WTC11 (cell line): ENCODE results near the gene PRKAR2A. TPM values are rescaled to one million over a fixed set of nuclear protein-coding genes. Genes with fewer than 3 reads are reported as not detected.

ENCODE experiments used
- ATAC-seq: fragments of 200-7000 bp; cut with Tn5 transposase; 2 replicates; pipeline ENCODE4 v1.10.0; 2021; ENCODE audit warnings: mild to moderate bottlenecking, moderate library complexity
- CTCF ChIA-PET: fragments of 300-600 bp; sonication (Branson Sonifier 250); formaldehyde crosslinking; loops from one replicate; lab custom pipeline; 2021; ENCODE audit warnings: antibody characterized with exemption; lab: Charles Lee
- POLR2A ChIA-PET: fragments of 350-600 bp; sonication (Branson Sonifier 250); formaldehyde crosslinking; loops from one replicate; lab custom pipeline; 2021; ENCODE audit warnings: antibody characterized with exemption; lab: Charles Lee
- DNase-seq: peaks from one replicate; pipeline ENCODE4 v3.0.0; 2021; ENCODE audit warnings: low spot score
- H3K27ac Mint-ChIP-seq: 2 replicates; pipeline ENCODE4 v1.8.0; 2021; ENCODE audit warnings: mixed read lengths
- H3K27me3 Mint-ChIP-seq: 2 replicates; pipeline ENCODE4 v1.8.0; 2021; ENCODE audit warnings: low read depth, mild to moderate bottlenecking, moderate library complexity, mixed read lengths
- H3K36me3 Mint-ChIP-seq: 2 replicates; pipeline ENCODE4 v1.8.0; 2021; ENCODE audit warnings: mixed read lengths
- H3K4me1 Mint-ChIP-seq: 2 replicates; pipeline ENCODE4 v1.8.0; 2022; ENCODE audit warnings: mixed read lengths
- H3K4me3 Mint-ChIP-seq: 2 replicates; pipeline ENCODE4 v1.8.0; 2021; ENCODE audit warnings: mild to moderate bottlenecking, moderate library complexity, mixed read lengths
- H3K9me3 Mint-ChIP-seq: 2 replicates; pipeline ENCODE4 v1.8.0; 2021; ENCODE audit warnings: mixed read lengths
- CREM ChIP-seq: sonication (generic); formaldehyde crosslinking; IDR thresholded peaks from 2 replicates; pipeline ENCODE4 v1.8.1; 2022; ENCODE audit warnings: mild to moderate bottlenecking, missing genetic modification reagents, moderate library complexity
- E2F5 ChIP-seq: sonication (generic); formaldehyde crosslinking; IDR thresholded peaks from 2 replicates; pipeline ENCODE4 v1.8.1; 2022; ENCODE audit warnings: mild to moderate bottlenecking, moderate library complexity, missing genetic modification reagents
- ELF4 ChIP-seq: sonication (generic); formaldehyde crosslinking; IDR thresholded peaks from 2 replicates; pipeline ENCODE4 v1.8.1; 2022; ENCODE audit warnings: low read depth, mild to moderate bottlenecking, moderate library complexity, missing genetic modification reagents
- EMX1 ChIP-seq: fragments of 250-450 bp; sonication (Bioruptor Pico); IDR thresholded peaks from 2 replicates; pipeline ENCODE4 v1.8.0; 2021; ENCODE audit warnings: mild to moderate bottlenecking
- GABPB1 ChIP-seq: sonication (generic); formaldehyde crosslinking; IDR thresholded peaks from 2 replicates; pipeline ENCODE4 v1.8.1; 2023; ENCODE audit warnings: mild to moderate bottlenecking, missing genetic modification reagents
- GRHL2 ChIP-seq: fragments of 250-450 bp; sonication (Bioruptor Pico); IDR thresholded peaks from 2 replicates; pipeline ENCODE4 v1.8.0; 2022; ENCODE audit warnings: mild to moderate bottlenecking, moderate library complexity; ENCODE audit not compliant: insufficient replicate concordance, severe bottlenecking
- JAZF1 ChIP-seq: fragments of 250-450 bp; sonication (Bioruptor Pico); IDR thresholded peaks from 2 replicates; pipeline ENCODE4 v1.9.0; 2021; ENCODE audit warnings: moderate library complexity, mild to moderate bottlenecking, inconsistent platforms
- MYBL2 ChIP-seq: sonication (generic); formaldehyde crosslinking; IDR thresholded peaks from 2 replicates; pipeline ENCODE4 v1.8.1; 2023; ENCODE audit warnings: mild to moderate bottlenecking, moderate library complexity, missing genetic modification reagents
- NFATC4 ChIP-seq: fragments of 250-450 bp; sonication (Bioruptor Pico); IDR thresholded peaks from 2 replicates; pipeline ENCODE4 v1.9.0; 2021; ENCODE audit warnings: mild to moderate bottlenecking
- NR1H2 ChIP-seq: sonication (generic); formaldehyde crosslinking; IDR thresholded peaks from 2 replicates; pipeline ENCODE4 v1.9.0; 2021; ENCODE audit warnings: mild to moderate bottlenecking, moderate library complexity, missing genetic modification reagents
- OVOL2 ChIP-seq: fragments of 250-450 bp; sonication (Bioruptor Pico); IDR thresholded peaks from 2 replicates; pipeline ENCODE4 v1.9.0; 2021; ENCODE audit warnings: mild to moderate bottlenecking, borderline replicate concordance
- PRRX2 ChIP-seq: fragments of 250-450 bp; sonication (Bioruptor Pico); IDR thresholded peaks from 2 replicates; pipeline ENCODE4 v1.8.0; 2021; ENCODE audit warnings: mild to moderate bottlenecking
- TEAD4 ChIP-seq: sonication (generic); formaldehyde crosslinking; IDR thresholded peaks from 2 replicates; pipeline ENCODE4 v1.8.0; 2022; ENCODE audit warnings: mild to moderate bottlenecking, missing genetic modification reagents
- ZBTB43 ChIP-seq: sonication (generic); formaldehyde crosslinking; IDR thresholded peaks from 2 replicates; pipeline ENCODE4 v1.8.1; 2023; ENCODE audit warnings: mild to moderate bottlenecking, missing genetic modification reagents
- ZNF232 ChIP-seq: sonication (generic); formaldehyde crosslinking; IDR thresholded peaks from 2 replicates; pipeline ENCODE4 v1.8.0; 2022; ENCODE audit warnings: mild to moderate bottlenecking, missing genetic modification reagents
- total RNA-seq: library from RNA; stranded (reverse); gene quantifications from 3 replicates; pipeline ENCODE4 v1.2.3, GENCODE V29; 2021
- TF ChIP-seq, protein P1 (sequence below): sonication (generic); formaldehyde crosslinking; IDR thresholded peaks from 2 replicates; pipeline ENCODE4 v1.8.1; 2022; ENCODE audit warnings: missing genetic modification reagents, borderline replicate concordance
- TF ChIP-seq, protein P2 (sequence below): sonication (generic); formaldehyde crosslinking; IDR thresholded peaks from 2 replicates; pipeline ENCODE4 v1.8.1; 2022; ENCODE audit warnings: mild to moderate bottlenecking, missing genetic modification reagents, moderate library complexity, borderline replicate concordance
- TF ChIP-seq, protein P3 (sequence below): fragments of 250-450 bp; sonication (Bioruptor Pico); IDR thresholded peaks from 2 replicates; pipeline ENCODE4 v2.1.2; 2022; ENCODE audit warnings: mild to moderate bottlenecking, moderate library complexity
- TF ChIP-seq, protein P4 (sequence below): sonication (generic); formaldehyde crosslinking; conservative IDR thresholded peaks from 2 replicates; pipeline ENCODE4 v1.8.1; 2022; ENCODE audit warnings: mild to moderate bottlenecking, missing genetic modification reagents

PRKAR2A gene
- total RNA-seq, 1 experiment from 2014 or later: 57.2 TPM

- no peak for DNase-seq
- Mint-ChIP-seq H3K4me1 (no peaks in the 10 kb centered on the region), H3K27me3 (no peaks in the 10 kb centered on the region), H3K36me3 (no peaks in the 10 kb centered on the region), H3K9me3 (no peaks in the 10 kb centered on the region), H3K27ac (no peak overlapping the region), H3K4me3 (no peak overlapping the region)
- TF ChIP-seq, protein P1, sequence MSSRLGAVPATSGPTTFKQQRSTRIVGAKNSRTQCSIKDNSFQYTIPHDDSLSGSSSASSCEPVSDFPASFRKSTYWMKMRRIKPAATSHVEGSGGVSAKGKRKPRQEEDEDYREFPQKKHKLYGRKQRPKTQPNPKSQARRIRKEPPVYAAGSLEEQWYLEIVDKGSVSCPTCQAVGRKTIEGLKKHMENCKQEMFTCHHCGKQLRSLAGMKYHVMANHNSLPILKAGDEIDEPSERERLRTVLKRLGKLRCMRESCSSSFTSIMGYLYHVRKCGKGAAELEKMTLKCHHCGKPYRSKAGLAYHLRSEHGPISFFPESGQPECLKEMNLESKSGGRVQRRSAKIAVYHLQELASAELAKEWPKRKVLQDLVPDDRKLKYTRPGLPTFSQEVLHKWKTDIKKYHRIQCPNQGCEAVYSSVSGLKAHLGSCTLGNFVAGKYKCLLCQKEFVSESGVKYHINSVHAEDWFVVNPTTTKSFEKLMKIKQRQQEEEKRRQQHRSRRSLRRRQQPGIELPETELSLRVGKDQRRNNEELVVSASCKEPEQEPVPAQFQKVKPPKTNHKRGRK (CRISPR knock-in tag): no peak
- TF ChIP-seq TEAD4 (CRISPR knock-in tag) (no peak), ZBTB43 (CRISPR knock-in tag) (no peak), JAZF1 (CRISPR knock-in tag) (no peak), ZNF232 (CRISPR knock-in tag) (no peak), ELF4 (CRISPR knock-in tag) (no peak), MYBL2 (CRISPR knock-in tag) (no peak), OVOL2 (no peak), E2F5 (no peak), GRHL2 (CRISPR knock-in tag) (no peak), GABPB1 (CRISPR knock-in tag) (no peak), EMX1 (CRISPR knock-in tag) (no peak)
- TF ChIP-seq, protein P2, sequence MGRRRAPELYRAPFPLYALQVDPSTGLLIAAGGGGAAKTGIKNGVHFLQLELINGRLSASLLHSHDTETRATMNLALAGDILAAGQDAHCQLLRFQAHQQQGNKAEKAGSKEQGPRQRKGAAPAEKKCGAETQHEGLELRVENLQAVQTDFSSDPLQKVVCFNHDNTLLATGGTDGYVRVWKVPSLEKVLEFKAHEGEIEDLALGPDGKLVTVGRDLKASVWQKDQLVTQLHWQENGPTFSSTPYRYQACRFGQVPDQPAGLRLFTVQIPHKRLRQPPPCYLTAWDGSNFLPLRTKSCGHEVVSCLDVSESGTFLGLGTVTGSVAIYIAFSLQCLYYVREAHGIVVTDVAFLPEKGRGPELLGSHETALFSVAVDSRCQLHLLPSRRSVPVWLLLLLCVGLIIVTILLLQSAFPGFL (CRISPR knock-in tag): no peak
- TF ChIP-seq, protein P3, sequence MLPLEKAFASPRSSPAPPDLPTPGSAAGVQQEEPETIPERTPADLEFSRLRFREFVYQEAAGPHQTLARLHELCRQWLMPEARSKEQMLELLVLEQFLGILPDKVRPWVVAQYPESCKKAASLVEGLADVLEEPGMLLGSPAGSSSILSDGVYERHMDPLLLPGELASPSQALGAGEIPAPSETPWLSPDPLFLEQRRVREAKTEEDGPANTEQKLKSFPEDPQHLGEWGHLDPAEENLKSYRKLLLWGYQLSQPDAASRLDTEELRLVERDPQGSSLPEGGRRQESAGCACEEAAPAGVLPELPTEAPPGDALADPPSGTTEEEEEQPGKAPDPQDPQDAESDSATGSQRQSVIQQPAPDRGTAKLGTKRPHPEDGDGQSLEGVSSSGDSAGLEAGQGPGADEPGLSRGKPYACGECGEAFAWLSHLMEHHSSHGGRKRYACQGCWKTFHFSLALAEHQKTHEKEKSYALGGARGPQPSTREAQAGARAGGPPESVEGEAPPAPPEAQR (CRISPR knock-in tag): no peak
- TF ChIP-seq, protein P4, sequence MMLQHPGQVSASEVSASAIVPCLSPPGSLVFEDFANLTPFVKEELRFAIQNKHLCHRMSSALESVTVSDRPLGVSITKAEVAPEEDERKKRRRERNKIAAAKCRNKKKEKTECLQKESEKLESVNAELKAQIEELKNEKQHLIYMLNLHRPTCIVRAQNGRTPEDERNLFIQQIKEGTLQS (CRISPR knock-in tag): no peak
- no peak for ATAC-seq
- ChIA-PET CTCF (no interaction called here), POLR2A (no interaction called here)
These were observed 11.0 kb upstream of the PRKAR2A start for GRCh38 chr3:48858709-48859108.

DNA sequence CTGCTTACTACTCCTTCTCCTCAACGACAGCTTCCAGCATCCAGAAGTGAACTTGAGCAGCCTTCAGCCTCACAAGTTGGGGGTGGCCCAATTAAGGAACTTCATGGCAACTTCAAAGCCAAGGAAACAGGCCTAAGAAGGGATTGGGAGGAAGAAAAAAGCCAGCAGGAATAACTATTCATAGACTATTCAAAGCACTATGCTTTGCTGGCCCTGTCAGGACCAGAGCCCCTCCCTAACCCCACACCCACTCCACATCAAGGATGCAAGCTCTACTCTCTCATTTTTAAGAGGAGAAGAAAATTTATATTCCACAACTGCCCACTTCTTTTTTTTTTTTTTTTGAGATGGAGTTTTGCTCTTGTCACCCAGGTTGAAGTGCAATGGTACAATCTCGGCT is 10.0 kb upstream of the PRKAR2A start:
- no peaks in the 10 kb centered on the region for H3K27me3 Mint-ChIP-seq
- ATAC-seq: no peak
- POLR2A ChIA-PET: no interaction called here
- no peak overlapping the region for H3K4me3 Mint-ChIP-seq
- no peak overlapping the region for H3K27ac Mint-ChIP-seq
- TF ChIP-seq NFATC4 (CRISPR knock-in tag): no peak
- TF ChIP-seq TEAD4 (CRISPR knock-in tag): no peak
- no peak for TF ChIP-seq PRRX2 (CRISPR knock-in tag)
- no peak for TF ChIP-seq CREM (CRISPR knock-in tag)
- TF ChIP-seq GRHL2 (CRISPR knock-in tag): no peak
- no peak for TF ChIP-seq NR1H2
- TF ChIP-seq, all 79 proteins: peak for 0
- Mint-ChIP-seq H3K36me3 (no peaks in the 10 kb centered on the region), H3K4me1 (no peaks in the 10 kb centered on the region), H3K9me3 (no peaks in the 10 kb centered on the region)
- CTCF ChIA-PET: no interaction called here
- DNase-seq: no peak
